RCC 7860 (cell line): ENCODE results near the gene TENT4B.

Experiments
- DNase-seq: peaks from one replicate; pipeline ENCODE4 v3.0.0-alpha.2; 2015; ENCODE audit warnings: low spot score
- FAIRE-seq: peaks from 2 replicates; lab custom pipeline; 2012; peaks lifted over from hg19 to GRCh38; lab: Jason Lieb, UNC

The TENT4B gene

GRCh38 chr16:50267651-50268050 is 114.5 kb downstream of the TENT4B start:
- no peak for DNase-seq
- no peak for FAIRE-seq

- DNase-seq (no peak), FAIRE-seq (no peak)
Measured at GRCh38 chr16:50268352-50268751, 115.2 kb downstream of the TENT4B start.

- DNase-seq: no peak
- no peak for FAIRE-seq
Measured at GRCh38 chr16:50269061-50269705, 116.1 kb downstream of the TENT4B start.

GRCh38 chr16:50269769-50270509 is 116.8 kb downstream of the TENT4B start:
- FAIRE-seq (no peak), DNase-seq (no peak)

- no peak for FAIRE-seq
- no peak for DNase-seq
Measured at GRCh38 chr16:50270510-50271147, 117.5 kb downstream of the TENT4B start.

GRCh38 chr16:50271148-50272041 is 118.3 kb downstream of the TENT4B start:
- FAIRE-seq (no peak), DNase-seq (no peak)

GRCh38 chr16:50272111-50272571 is 119.0 kb downstream of the TENT4B start:
- FAIRE-seq: no peak
- no peak for DNase-seq

- no peak for FAIRE-seq
- DNase-seq: no peak
Measured at GRCh38 chr16:50272687-50273381, 119.7 kb downstream of the TENT4B start.

- DNase-seq: no peak
- FAIRE-seq: no peak
Measured at GRCh38 chr16:50273382-50273690, 120.2 kb downstream of the TENT4B start.

- DNase-seq (no peak), FAIRE-seq (no peak)
Measured at GRCh38 chr16:50273888-50274325, 120.8 kb downstream of the TENT4B start.

GRCh38 chr16:50274326-50275097 is 121.4 kb downstream of the TENT4B start:
- DNase-seq (no peak), FAIRE-seq (no peak)

- DNase-seq: no peak
- no peak for FAIRE-seq
Measured at GRCh38 chr16:50275098-50275415, 122.0 kb downstream of the TENT4B start.

GRCh38 chr16:50275428-50276325 is 122.6 kb downstream of the TENT4B start:
- DNase-seq: no peak
- FAIRE-seq: no peak

GRCh38 chr16:50276326-50276640 is 123.2 kb downstream of the TENT4B start:
- no peak for FAIRE-seq

GRCh38 chr16:50276801-50277555 is 123.9 kb downstream of the TENT4B start:
- no peak for FAIRE-seq
- peak; percentile 4 for DNase-seq

More at GRCh38 chr16:50276326-50276640, 123.2 kb downstream of the TENT4B start:
- DNase-seq: no peak

- DNase-seq: no peak
- no peak for FAIRE-seq
Measured at GRCh38 chr16:50278251-50278650, 125.1 kb downstream of the TENT4B start.

GRCh38 chr16:50279504-50279865 is 126.4 kb downstream of the TENT4B start:
- FAIRE-seq (no peak), DNase-seq (no peak)

- DNase-seq (no peak), FAIRE-seq (no peak)
Measured at GRCh38 chr16:50280932-50281331, 127.8 kb downstream of the TENT4B start.
